Fibroblast of lung (primary cell): ENCODE data around the gene DNAJB6. TPM values are rescaled to one million over a fixed set of nuclear protein-coding genes. Genes with fewer than 3 reads are reported as not detected.

Source experiments
- DNase-seq, 2 donors: peaks; one replicate each; pipeline versions ENCODE4 v3.0.0 to v3.0.0-alpha.2; 2010; ENCODE audit warnings: low read depth in 2 of 2
- H2AFZ ChIP-seq: 2 replicates; pipeline ENCODE4 v1.5.1; 2012; ENCODE audit warnings: low read length, control low read depth, inconsistent platforms
- H3K27ac ChIP-seq: 2 replicates; pipeline ENCODE4 v1.5.1; 2011; ENCODE audit warnings: low read length, control low read depth; ENCODE audit not compliant: insufficient read depth
- H3K27me3 ChIP-seq: 2 replicates; pipeline ENCODE4 v1.5.1; 2011; ENCODE audit warnings: mild to moderate bottlenecking, low read length; ENCODE audit not compliant: control insufficient read depth, insufficient read depth
- H3K36me3 ChIP-seq: 2 replicates; pipeline ENCODE4 v1.5.1; 2011; ENCODE audit warnings: low read length; ENCODE audit not compliant: control insufficient read depth, insufficient read depth
- H3K4me1 ChIP-seq: 2 replicates; pipeline ENCODE4 v1.5.1; 2011; ENCODE audit warnings: low read length; ENCODE audit not compliant: control insufficient read depth, insufficient read depth; ENCODE audit errors: extremely low read depth
- H3K4me2 ChIP-seq: 2 replicates; pipeline ENCODE4 v1.5.1; 2011; ENCODE audit warnings: low read length, control low read depth; ENCODE audit not compliant: insufficient read depth; ENCODE audit errors: extremely low read depth
- H3K4me3 ChIP-seq, 4 experiments: fragments of 200-600 bp in 1 of 4; sonication (generic) in 1 of 4; replicated peaks in 1 of 4; 2 replicates each; pipeline ENCODE4 v1.5.1; 2011 to 2016; ENCODE audit warnings: low read length in 4 of 4, low read depth in 3 of 4, mild to moderate bottlenecking in 3 of 4, control low read depth in 2 of 4, inconsistent platforms in 1 of 4, mixed read lengths in 1 of 4; ENCODE audit not compliant: insufficient read depth in 1 of 4; ENCODE audit errors: control extremely low read depth in 1 of 4
- H3K79me2 ChIP-seq: 2 replicates; pipeline ENCODE4 v1.5.1; 2012; ENCODE audit warnings: mild to moderate bottlenecking, low read length, inconsistent platforms; ENCODE audit not compliant: control insufficient read depth, insufficient read depth
- H3K9ac ChIP-seq: 2 replicates; pipeline ENCODE4 v1.5.1; 2011; ENCODE audit warnings: mild to moderate bottlenecking, low read length, control low read depth; ENCODE audit not compliant: insufficient read depth
- H3K9me3 ChIP-seq: 2 replicates; pipeline ENCODE4 v1.5.1; 2012; ENCODE audit warnings: low read depth, low read length; ENCODE audit not compliant: control insufficient read depth, insufficient read depth
- H4K20me1 ChIP-seq: 2 replicates; pipeline ENCODE4 v1.5.1; 2011; ENCODE audit warnings: low read length; ENCODE audit not compliant: control insufficient read depth, insufficient read depth; ENCODE audit errors: extremely low read depth
- CTCF ChIP-seq, 2 donors: IDR thresholded peaks in 1 of 2; conservative IDR thresholded peaks in 1 of 2; 1 replicate in 1 of 2; 2 replicates in 1 of 2; pipeline ENCODE4 v1.5.1; 2011 to 2012; ENCODE audit warnings: low read length in 2 of 2, control low read depth in 1 of 2, inconsistent platforms in 1 of 2, low read depth in 1 of 2, mild to moderate bottlenecking in 1 of 2
- EZH2 ChIP-seq: IDR thresholded peaks from 2 replicates; pipeline ENCODE4 v1.5.1; 2012; ENCODE audit warnings: low read length, control low read depth, mild to moderate bottlenecking; ENCODE audit errors: missing control alignments
- polyA plus RNA-seq, 2 donors: library from polyadenylated mRNA; depleted of rRNA in 1 of 2; stranded (reverse) in 1 of 2; unstranded in 1 of 2; fragments of >200 nt; gene quantifications; 2 replicates each; pipeline ENCODE4 v1.2.1, GENCODE V29; 2011 to 2012; ENCODE audit warnings: missing spikeins in 1 of 2
- total RNA-seq: library from RNA; depleted of rRNA; stranded (reverse); fragments of >200 nt; gene quantifications from 2 replicates; pipeline ENCODE4 v1.2.1, GENCODE V29; 2014

DNAJB6 gene
- total and polyA plus RNA-seq, 2 donors (not counting 1 experiment from before 2014, with no cell fraction given): 86.2 to 117 TPM

- Histone ChIP-seq H3K36me3 (peaks cover 17% of the 10 kb centered on the region), H3K27ac (no peak overlapping the region), H3K4me2 (no peak overlapping the region), H3K9ac (no peak overlapping the region), H3K4me3 (no peak overlapping the region), H3K79me2 (peaks cover 18% of the 10 kb centered on the region), H2AFZ (no peak overlapping the region), H3K27me3 (no peaks in the 10 kb centered on the region), H3K4me1 (peaks cover 14% of the 10 kb centered on the region), H4K20me1 (no peaks in the 10 kb centered on the region), H3K9me3 (no peaks in the 10 kb centered on the region)
- DNase-seq: peak; percentile 28 to 33
- TF ChIP-seq CTCF (conservative IDR thresholded peaks at IDR 0.05 in 1 of 2, IDR thresholded peaks at IDR 0.05 in 1 of 2; ENCODE audit: low read depth in 1 of 2, low read length in 2 of 2): no peak
- TF ChIP-seq EZH2: no peak
Observed at GRCh38 chr7:157394246-157395191, 57.7 kb downstream of the DNAJB6 start.

- H3K27me3 ChIP-seq: no peaks in the 10 kb centered on the region
- H3K4me1 ChIP-seq: peaks cover 14% of the 10 kb centered on the region
- no peak overlapping the region for H3K9ac ChIP-seq
- H3K9me3 ChIP-seq: no peaks in the 10 kb centered on the region
- TF ChIP-seq CTCF (conservative IDR thresholded peaks at IDR 0.05 in 1 of 2, IDR thresholded peaks at IDR 0.05 in 1 of 2; ENCODE audit: low read depth in 1 of 2, low read length in 2 of 2) (no peak), EZH2 (no peak)
- no peaks in the 10 kb centered on the region for H4K20me1 ChIP-seq
- H3K36me3 ChIP-seq: peaks cover 15% of the 10 kb centered on the region
- H3K79me2 ChIP-seq: peaks cover 22% of the 10 kb centered on the region
- H2AFZ ChIP-seq: no peak overlapping the region
- DNase-seq: no peak
- no peak overlapping the region for H3K27ac ChIP-seq
- H3K4me3 ChIP-seq: no peak overlapping the region
- H3K4me2 ChIP-seq: no peak overlapping the region
Observed at GRCh38 chr7:157395206-157395605, 58.4 kb downstream of the DNAJB6 start.

- no peak overlapping the region for H3K4me2 ChIP-seq
- no peak overlapping the region for H3K27ac ChIP-seq
- H3K79me2 ChIP-seq: peaks cover 22% of the 10 kb centered on the region
- TF ChIP-seq CTCF (conservative IDR thresholded peaks at IDR 0.05 in 1 of 2, IDR thresholded peaks at IDR 0.05 in 1 of 2; ENCODE audit: low read depth in 1 of 2, low read length in 2 of 2) (no peak), EZH2 (no peak)
- H2AFZ ChIP-seq: no peak overlapping the region
- H3K9me3 ChIP-seq: no peaks in the 10 kb centered on the region
- H4K20me1 ChIP-seq: no peaks in the 10 kb centered on the region
- H3K27me3 ChIP-seq: no peaks in the 10 kb centered on the region
- no peak for DNase-seq
- H3K4me1 ChIP-seq: peaks cover 14% of the 10 kb centered on the region
- H3K9ac ChIP-seq: no peak overlapping the region
- H3K4me3 ChIP-seq: no peak overlapping the region
- peaks cover 9% of the 10 kb centered on the region for H3K36me3 ChIP-seq
Observed at GRCh38 chr7:157396316-157397035, 59.7 kb downstream of the DNAJB6 start.
